ENCODE data around the gene DNAAF8. TPM values are rescaled to one million over a fixed set of nuclear protein-coding genes. Genes with fewer than 3 reads are reported as not detected.

DNAAF8 gene
- polyA plus RNA-seq, 1 of the 3 experiments (the other 2 are of a cell fraction) = 3.1 TPM

GRCh38 chr16:4785758-4786433 lies 51.6 kb downstream of the DNAAF8 start:
- Histone ChIP-seq H3K9me3 (no peaks in the 10 kb centered on the region), H3K9ac (no peak overlapping the region), H4K20me1 (ENCODE audit: insufficient read depth) (no peaks in the 10 kb centered on the region), H3K4me1 (ENCODE audit: control insufficient read depth in 1 of 2, insufficient read depth in 2 of 2, low read depth in 1 of 2, low read length in 1 of 2) (peaks cover 0 to 11% of the 10 kb centered on the region in 2 experiments; a peak in 1 of 4 replicates), H3K79me2 (ENCODE audit: insufficient read depth) (no peaks in the 10 kb centered on the region), H3K4me3 (ENCODE audit: low read depth in 2 of 2, low read length in 1 of 2) (no peak overlapping the region), H3K4me2 (no peak overlapping the region), H3F3A (replicated peaks; ENCODE audit: insufficient read depth) (no peaks in the 10 kb centered on the region), H2AFZ (ENCODE audit: low read depth) (no peak overlapping the region), H3K36me3 (replicated peaks in 1 of 2; ENCODE audit: control insufficient read depth in 1 of 2, insufficient read depth in 2 of 2, low read length in 1 of 2) (no peaks in the 10 kb centered on the region), H3K27ac (ENCODE audit: low read depth in 2 of 2, low read length in 1 of 2) (no peak overlapping the region), H3K27me3 (ENCODE audit: insufficient read depth) (no peaks in the 10 kb centered on the region), H3K9me2 (no peaks in the 10 kb centered on the region)
- DNase-seq = no peak
- WGBS (ENCODE audit: low lambda C conversion rate) = 91% methylated on average over 22 of the region's 23 CpGs
- TF ChIP-seq YY1 (IDR thresholded peaks at IDR 0.05; ENCODE audit: low read depth) (no peak), REST (IDR thresholded peaks at IDR 0.05; ENCODE audit: low read depth, low read length) (no peak), ELF1 (IDR thresholded peaks at IDR 0.05) (no peak), RAD21 (IDR thresholded peaks at IDR 0.05; ENCODE audit: low read length) (no peak), SIN3A (IDR thresholded peaks at IDR 0.05; ENCODE audit: borderline replicate concordance, low read depth, low read length) (no peak), ZBTB33 (IDR thresholded peaks at IDR 0.05; ENCODE audit: borderline replicate concordance, low read depth) (no peak), TAF1 (IDR thresholded peaks at IDR 0.05; ENCODE audit: borderline replicate concordance, low read depth, low read length) (no peak), NRF1 (IDR thresholded peaks at IDR 0.05; ENCODE audit: low read depth, low read length) (no peak), MXI1 (IDR thresholded peaks at IDR 0.05; ENCODE audit: low read depth, low read length) (no peak), TEAD4 (IDR thresholded peaks at IDR 0.05; ENCODE audit: borderline replicate concordance, insufficient read depth) (no peak), CTCF (IDR thresholded peaks at IDR 0.05) (no peak), CHD2 (IDR thresholded peaks at IDR 0.05; ENCODE audit: low read length, partially characterized antibody) (no peak), RFX5 (IDR thresholded peaks at IDR 0.05; ENCODE audit: low read length) (no peak), MEF2A (IDR thresholded peaks at IDR 0.05; ENCODE audit: borderline replicate concordance, low read depth) (no peak)
- ChIA-PET CTCF (interaction anchor here (1.7 kb wide), 1 partner anchor 9 kb away, joined by 4 read pairs; no protein-coding TSS in a partner anchor), POLR2A (interaction anchor here (0.6 kb wide), 2 partner anchors 27 to 39 kb away, joined by 3 read pairs; no protein-coding TSS in a partner anchor)

Measured in SK-N-SH (cell line).